NCI-H446 treated with DMSO at 0.1 percent for 48 hours (cell line): ENCODE data around the gene RAB15.

ENCODE experiments used
- DNase-seq: peaks from one replicate; lab custom pipeline; 2025; lab: John Stamatoyannopoulos, UW

RAB15 gene

GRCh38 chr14:64990296-64990695 is 18.2 kb upstream of the RAB15 start:
- no peak for DNase-seq

- no peak for DNase-seq
Observed at GRCh38 chr14:64987438-64987767, 15.3 kb upstream of the RAB15 start.

GRCh38 chr14:64986648-64987437 is 14.7 kb upstream of the RAB15 start, which contains the start of gene FNTB:
Gene FNTB, plus strand, starts transcription at chr14:64986895. Its CDS starts 59 bp downstream, at chr14:64986954.
- peak; percentile 96 for DNase-seq

GRCh38 chr14:64983439-64984310 is 11.5 kb upstream of the RAB15 start:
- peak; percentile 15 for DNase-seq

GRCh38 chr14:64979336-64980074 is 7.4 kb upstream of the RAB15 start:
- DNase-seq, result no peak

GRCh38 chr14:64974563-64974962 is 2.4 kb upstream of the RAB15 start:
- DNase-seq, result no peak

- DNase-seq, result no peak
Observed at GRCh38 chr14:64973826-64974225, 1.7 kb upstream of the RAB15 start.

- DNase-seq, result no peak
Observed at GRCh38 chr14:64973026-64973442, 898 bp upstream of the RAB15 start.

- no peak for DNase-seq
Observed at GRCh38 chr14:64971491-64971942, 619 bp downstream of the RAB15 start.

- no peak for DNase-seq
Observed at GRCh38 chr14:64970776-64971477, 1.2 kb downstream of the RAB15 start.

- no peak for DNase-seq
Observed at GRCh38 chr14:64970041-64970440, 2.1 kb downstream of the RAB15 start.

GRCh38 chr14:64968651-64969050 is 3.5 kb downstream of the RAB15 start:
- DNase-seq, result no peak

- no peak for DNase-seq
Observed at GRCh38 chr14:64968167-64968566, 4.0 kb downstream of the RAB15 start.

- DNase-seq, result no peak
Observed at GRCh38 chr14:64966976-64967375, 5.2 kb downstream of the RAB15 start.

- no peak for DNase-seq
Observed at GRCh38 chr14:64965356-64966000, 6.7 kb downstream of the RAB15 start.

- DNase-seq, result no peak
Observed at GRCh38 chr14:64963611-64964010, 8.5 kb downstream of the RAB15 start.

GRCh38 chr14:64960762-64961276 is 11.3 kb downstream of the RAB15 start:
- DNase-seq, result peak; percentile 80

GRCh38 chr14:64958743-64959142 is 13.4 kb downstream of the RAB15 start:
- no peak for DNase-seq

- no peak for DNase-seq
Observed at GRCh38 chr14:64958201-64958600, 13.9 kb downstream of the RAB15 start.

- DNase-seq, result no peak
Observed at GRCh38 chr14:64956697-64957406, 15.3 kb downstream of the RAB15 start.
